Fibroblast of mammary gland (primary cell): Measurements from ENCODE around the gene CTNNBIP1.

Experiments used
- DNase-seq: peaks from one replicate; pipeline ENCODE4 v3.0.0-alpha.2; 2010; ENCODE audit warnings: low read depth
- H3K4me3 ChIP-seq: 2 replicates; pipeline ENCODE4 v1.5.1; 2011; ENCODE audit warnings: low read depth, mild to moderate bottlenecking, low read length, moderate library complexity; ENCODE audit not compliant: control insufficient read depth
- CTCF ChIP-seq: conservative IDR thresholded peaks from 2 replicates; pipeline ENCODE4 v1.5.1; 2011; ENCODE audit warnings: low read depth, low read length, inconsistent platforms; ENCODE audit not compliant: control insufficient read depth, insufficient read depth

CTNNBIP1 gene

GRCh38 chr1:9873385-9873784, 36.7 kb downstream of the CTNNBIP1 start:
- no peak for DNase-seq
- TF ChIP-seq CTCF, result no peak
- H3K4me3 ChIP-seq, result no peak overlapping the region

GRCh38 chr1:9872430-9873165, 37.5 kb downstream of the CTNNBIP1 start:
- DNase-seq, result peak; percentile 49
- TF ChIP-seq CTCF, result no peak
- H3K4me3 ChIP-seq, result no peak overlapping the region

DNA sequence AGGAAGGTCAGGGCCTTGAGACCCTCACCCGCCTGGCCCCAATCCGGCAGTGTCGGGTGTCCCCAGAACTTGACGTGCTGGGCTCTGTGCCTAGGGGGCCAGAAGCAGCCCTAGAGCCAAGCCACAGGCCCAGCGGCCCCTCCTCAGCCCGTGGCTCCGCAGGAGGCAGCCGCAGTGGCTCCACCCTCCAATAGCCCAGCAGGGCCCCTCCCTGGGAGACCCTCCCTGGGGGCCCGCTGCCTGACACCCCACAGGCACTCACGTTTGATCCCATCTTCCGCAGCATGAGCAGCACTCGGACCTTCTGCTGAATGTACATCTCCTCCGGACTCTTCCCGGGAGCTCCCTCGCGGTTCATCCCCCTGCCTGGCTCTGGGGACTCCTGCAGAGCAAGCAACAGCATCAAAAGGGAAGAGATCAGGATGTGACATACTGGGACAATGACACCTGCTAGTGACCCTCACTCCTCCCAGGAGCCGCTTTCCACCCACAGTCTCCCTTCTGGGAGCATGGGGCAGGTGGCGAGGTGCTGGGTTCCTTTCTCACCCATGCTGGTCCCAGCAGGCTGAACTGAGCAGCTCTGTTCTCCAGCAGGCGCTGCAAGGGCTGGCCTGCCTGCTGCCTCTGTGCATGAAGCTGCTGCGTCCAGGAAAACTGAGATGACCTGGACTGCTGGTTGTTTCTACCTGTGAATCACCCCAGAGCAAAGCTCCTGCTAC, 38.2 kb downstream of the CTNNBIP1 start:
- no peak for TF ChIP-seq CTCF
- no peak for DNase-seq
- H3K4me3 ChIP-seq, result no peak overlapping the region

DNA sequence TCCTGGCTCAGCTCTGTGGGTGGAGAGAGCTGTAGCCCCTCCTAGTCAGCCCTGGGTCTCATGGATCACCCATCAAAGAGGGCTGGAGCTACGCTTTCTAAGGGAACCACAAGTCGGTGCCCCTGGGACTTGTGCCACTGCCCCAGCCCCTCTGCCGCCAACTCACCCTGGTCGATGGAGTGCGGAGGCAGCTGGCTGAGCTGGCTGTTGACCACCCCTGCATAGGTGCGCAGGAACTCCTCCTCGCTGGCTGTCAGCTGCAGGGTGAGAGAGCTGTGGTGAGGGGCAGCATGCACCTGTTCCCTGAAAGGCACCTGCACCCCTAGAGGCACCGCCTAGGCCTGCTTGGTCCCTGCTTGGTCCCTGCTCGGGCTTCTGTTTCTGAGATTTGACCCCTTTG, 39.0 kb downstream of the CTNNBIP1 start:
- DNase-seq, result no peak
- no peak for TF ChIP-seq CTCF
- no peak overlapping the region for H3K4me3 ChIP-seq

- DNase-seq, result no peak
- TF ChIP-seq CTCF, result no peak
- no peak overlapping the region for H3K4me3 ChIP-seq
Observed at GRCh38 chr1:9870572-9870971, 39.5 kb downstream of the CTNNBIP1 start.

DNA sequence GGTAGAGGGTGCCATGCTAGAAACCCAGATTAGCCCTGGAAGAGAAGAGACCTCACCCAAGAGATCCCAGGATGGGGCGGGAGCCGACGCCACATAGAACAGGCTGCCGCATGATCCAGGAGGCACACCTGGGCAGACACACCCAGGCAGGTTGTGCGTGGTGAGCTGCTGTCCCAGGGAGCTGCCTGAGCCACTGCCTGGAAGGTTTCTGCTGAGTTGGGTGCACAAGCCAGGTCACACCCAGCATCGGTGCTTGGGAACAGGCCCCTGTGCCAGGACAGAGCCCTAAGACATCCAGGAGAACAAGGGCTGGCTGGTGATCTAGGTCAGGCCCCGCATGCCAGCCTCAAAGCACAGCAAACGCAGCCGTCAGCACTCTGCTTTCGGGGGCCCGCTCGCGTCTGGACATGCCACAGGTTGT, 40.2 kb downstream of the CTNNBIP1 start:
- no peak for TF ChIP-seq CTCF
- H3K4me3 ChIP-seq, result no peak overlapping the region
- DNase-seq, result no peak
